ENCODE results near the gene FBXO47.

GRCh38 chr17:38914741-38915638 lies 52.2 kb downstream of the FBXO47 start:
- TF ChIP-seq CTCF (IDR thresholded peaks at IDR 0.05) (no peak), POLR2A (IDR thresholded peaks at IDR 0.05) (no peak)

All from sigmoid colon (tissue), 3 donors.